PC-9 (cell line): ENCODE measurements around the gene ANKRD11. TPM values are rescaled to one million over a fixed set of nuclear protein-coding genes. Genes with fewer than 3 reads are reported as not detected.

Source experiments
- BruUV-seq: library from RNA; stranded (reverse); fragments of 400-500 nt; replicated peaks from 2 replicates; lab custom pipeline; 2021; lab: Mats Ljungman, UMichigan
- CTCF ChIA-PET: fragments of 300-600 bp; sonication (Branson Sonifier 250); formaldehyde crosslinking; loops from one replicate; lab custom pipeline; 2022; ENCODE audit warnings: antibody characterized with exemption; lab: Charles Lee
- POLR2A ChIA-PET: fragments of 300-600 bp; sonication (Branson Sonifier 250); formaldehyde crosslinking; loops from one replicate; lab custom pipeline; 2022; ENCODE audit warnings: antibody characterized with exemption; ENCODE audit not compliant: unreplicated experiment; lab: Charles Lee
- DNase-seq, 2 experiments: peaks; one replicate each; pipeline versions ENCODE4 v3.0.0 to v3.0.0-alpha.2; 2015 to 2022; ENCODE audit warnings: mixed read lengths in 1 of 2
- H2AFZ ChIP-seq: fragments of 200-600 bp; sonication (generic); 2 replicates; pipeline ENCODE4 v1.8.1; 2017; ENCODE audit warnings: antibody characterized with exemption
- H3F3A ChIP-seq: fragments of 200-600 bp; sonication (generic); 2 replicates; pipeline ENCODE4 v1.8.1; 2017; ENCODE audit warnings: antibody characterized with exemption, mild to moderate bottlenecking, low read depth; ENCODE audit not compliant: insufficient read depth
- H3K27ac ChIP-seq: fragments of 200-600 bp; sonication (generic); 2 replicates; pipeline ENCODE4 v1.6.1; 2016; ENCODE audit warnings: mixed run types
- H3K27me3 ChIP-seq: fragments of 200-600 bp; sonication (generic); 2 replicates; pipeline ENCODE4 v1.6.1; 2016; ENCODE audit warnings: low read depth, mixed run types; ENCODE audit not compliant: insufficient read depth
- H3K36me3 ChIP-seq: fragments of 200-600 bp; sonication (generic); 2 replicates; pipeline ENCODE4 v1.6.1; 2016; ENCODE audit warnings: low read depth, mixed run types
- H3K4me1 ChIP-seq: fragments of 200-600 bp; sonication (generic); replicated peaks from 2 replicates; pipeline ENCODE4 v1.6.1; 2016; ENCODE audit warnings: mixed run types; ENCODE audit not compliant: insufficient read depth
- H3K4me2 ChIP-seq: fragments of 200-600 bp; sonication (generic); 2 replicates; pipeline ENCODE4 v1.6.1; 2017; ENCODE audit warnings: mixed run types
- H3K4me3 ChIP-seq: fragments of 200-600 bp; sonication (generic); 2 replicates; pipeline ENCODE4 v1.6.1; 2016; ENCODE audit warnings: mixed run types
- H3K79me2 ChIP-seq: fragments of 200-600 bp; sonication (generic); 2 replicates; pipeline ENCODE4 v1.6.1; 2017; ENCODE audit warnings: low read depth, mixed run types
- H3K9me2 ChIP-seq: fragments of 200-600 bp; sonication (generic); 2 replicates; pipeline ENCODE4 v1.8.1; 2017; ENCODE audit warnings: mild to moderate bottlenecking; ENCODE audit not compliant: insufficient read depth
- H3K9me3 ChIP-seq: fragments of 200-600 bp; sonication (generic); 2 replicates; pipeline ENCODE4 v1.8.1; 2016; ENCODE audit warnings: low read depth; ENCODE audit not compliant: insufficient read depth
- H4K20me1 ChIP-seq: fragments of 200-600 bp; sonication (generic); 2 replicates; pipeline ENCODE4 v1.8.1; 2017; ENCODE audit not compliant: insufficient read depth
- EZH2 ChIP-seq: fragments of 200-600 bp; sonication (generic); IDR thresholded peaks from 2 replicates; pipeline ENCODE4 v1.8.0; 2017; ENCODE audit warnings: antibody characterized with exemption, low read depth
- intact Hi-C: fragments of 100-400 bp; cut with micrococcal nuclease; formaldehyde crosslinking; loops from one replicate; pipeline ENCODE4 v1.10.0; 2022; ENCODE audit not compliant: unreplicated experiment
- total RNA-seq: library from RNA; stranded (reverse); gene quantifications from 2 replicates; pipeline ENCODE4 v1.2.3, GENCODE V29; 2021
- TF ChIP-seq, protein P1 (sequence below): fragments of 200-600 bp; sonication (generic); conservative IDR thresholded peaks from 2 replicates; pipeline ENCODE4 v1.6.1; 2017; ENCODE audit warnings: mixed run types, antibody characterized with exemption, mild to moderate bottlenecking, moderate library complexity

The ANKRD11 gene
- total RNA-seq, 1 experiment from 2014 or later: 220 TPM

DNA sequence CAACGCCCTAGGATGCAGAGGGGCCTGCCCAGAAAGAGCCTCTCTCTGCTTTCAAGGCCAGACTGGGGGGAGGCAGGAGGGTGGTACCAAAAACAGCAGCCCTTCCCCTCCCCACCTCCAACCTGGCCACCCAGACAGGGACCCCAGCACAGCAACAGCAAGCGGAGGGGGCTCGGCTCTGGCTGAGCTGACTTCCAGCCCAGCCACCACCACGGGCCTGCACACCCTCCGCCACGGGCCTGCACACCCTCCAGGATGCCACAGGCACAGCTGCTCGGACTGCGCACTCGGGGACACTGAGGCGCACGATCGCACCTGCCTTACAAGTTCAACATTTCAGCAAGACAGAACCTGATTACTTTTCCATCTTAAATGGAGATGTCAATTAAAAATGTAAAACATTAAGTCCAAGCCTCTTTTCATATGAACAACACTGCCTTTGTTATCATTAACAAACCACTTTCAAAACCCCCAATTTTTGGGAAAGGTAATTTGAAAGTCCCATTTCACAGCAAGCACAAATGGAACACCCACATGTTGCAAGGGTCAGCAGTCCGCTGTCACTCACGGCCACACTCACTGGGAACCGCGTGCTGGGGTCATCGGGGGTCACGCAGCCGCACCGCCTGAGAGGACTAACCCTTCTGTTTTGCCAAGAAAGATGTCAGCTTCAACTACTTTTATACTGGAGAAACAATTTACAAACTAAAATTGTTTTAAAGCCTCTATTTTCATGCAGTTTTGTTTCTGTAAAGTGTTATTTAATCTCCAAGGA is 76.4 kb downstream of the ANKRD11 start:
- H3K4me1 ChIP-seq: no peaks in the 10 kb centered on the region
- H3K79me2 ChIP-seq: peaks cover 98% of the 10 kb centered on the region
- no peaks in the 10 kb centered on the region for H3K9me2 ChIP-seq
- intact Hi-C loops: no loop called here
- H3K36me3 ChIP-seq: 0 out of 2 replicates have a peak, but pooled peaks cover 19% of the 10 kb centered on the region
- no peak overlapping the region for H2AFZ ChIP-seq
- H4K20me1 ChIP-seq: peaks cover 93% of the 10 kb centered on the region
- no TSS peak for BruUV-seq
- CTCF ChIA-PET: no interaction called here
- H3K4me3 ChIP-seq: no peak overlapping the region
- no peaks in the 10 kb centered on the region for H3K9me3 ChIP-seq
- H3K27ac ChIP-seq: no peak overlapping the region
- peaks cover 63% of the 10 kb centered on the region for H3F3A ChIP-seq
- TF ChIP-seq, protein P1, sequence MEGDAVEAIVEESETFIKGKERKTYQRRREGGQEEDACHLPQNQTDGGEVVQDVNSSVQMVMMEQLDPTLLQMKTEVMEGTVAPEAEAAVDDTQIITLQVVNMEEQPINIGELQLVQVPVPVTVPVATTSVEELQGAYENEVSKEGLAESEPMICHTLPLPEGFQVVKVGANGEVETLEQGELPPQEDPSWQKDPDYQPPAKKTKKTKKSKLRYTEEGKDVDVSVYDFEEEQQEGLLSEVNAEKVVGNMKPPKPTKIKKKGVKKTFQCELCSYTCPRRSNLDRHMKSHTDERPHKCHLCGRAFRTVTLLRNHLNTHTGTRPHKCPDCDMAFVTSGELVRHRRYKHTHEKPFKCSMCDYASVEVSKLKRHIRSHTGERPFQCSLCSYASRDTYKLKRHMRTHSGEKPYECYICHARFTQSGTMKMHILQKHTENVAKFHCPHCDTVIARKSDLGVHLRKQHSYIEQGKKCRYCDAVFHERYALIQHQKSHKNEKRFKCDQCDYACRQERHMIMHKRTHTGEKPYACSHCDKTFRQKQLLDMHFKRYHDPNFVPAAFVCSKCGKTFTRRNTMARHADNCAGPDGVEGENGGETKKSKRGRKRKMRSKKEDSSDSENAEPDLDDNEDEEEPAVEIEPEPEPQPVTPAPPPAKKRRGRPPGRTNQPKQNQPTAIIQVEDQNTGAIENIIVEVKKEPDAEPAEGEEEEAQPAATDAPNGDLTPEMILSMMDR: no peak
- no peak for TF ChIP-seq EZH2
- H3K27me3 ChIP-seq: no peaks in the 10 kb centered on the region
- POLR2A ChIA-PET: no interaction called here
- DNase-seq: no peak
- H3K4me2 ChIP-seq: no peak overlapping the region

DNA sequence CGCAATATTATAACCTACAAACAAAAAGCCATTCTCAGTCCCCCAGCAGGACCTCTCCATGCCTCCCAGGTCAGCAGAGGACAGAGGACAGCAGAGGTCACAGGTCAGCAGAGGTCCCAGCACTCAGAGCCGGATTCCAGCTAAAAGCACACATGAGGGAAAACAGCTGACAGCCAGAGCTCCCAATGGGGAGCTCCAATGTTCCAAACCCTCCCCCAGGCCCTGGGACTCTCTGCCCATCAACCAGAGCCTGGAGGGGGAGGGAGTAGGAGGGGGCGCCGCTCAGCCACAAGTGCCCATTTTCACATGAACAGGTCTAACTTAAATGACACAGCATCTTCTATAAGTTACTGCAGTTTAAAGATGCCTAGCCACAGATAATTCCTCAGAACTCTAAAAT is 77.5 kb downstream of the ANKRD11 start:
- CTCF ChIA-PET: no interaction called here
- no peaks in the 10 kb centered on the region for H3K4me1 ChIP-seq
- no peak overlapping the region for H3K4me3 ChIP-seq
- no TSS peak for BruUV-seq
- POLR2A ChIA-PET: no interaction called here
- no peaks in the 10 kb centered on the region for H3K9me3 ChIP-seq
- intact Hi-C loops: no loop called here
- DNase-seq: no peak
- no peak overlapping the region for H2AFZ ChIP-seq
- H3K27ac ChIP-seq: no peak overlapping the region
- H3K9me2 ChIP-seq: no peaks in the 10 kb centered on the region
- H3K27me3 ChIP-seq: no peaks in the 10 kb centered on the region
- peaks cover 98% of the 10 kb centered on the region for H3K79me2 ChIP-seq
- TF ChIP-seq EZH2: no peak
- TF ChIP-seq, protein P1: no peak
- peaks cover 61% of the 10 kb centered on the region for H3F3A ChIP-seq
- H3K4me2 ChIP-seq: no peak overlapping the region
- 0 out of 2 replicates have a peak, but pooled peaks cover 13% of the 10 kb centered on the region for H3K36me3 ChIP-seq
- H4K20me1 ChIP-seq: peaks cover 93% of the 10 kb centered on the region

DNA sequence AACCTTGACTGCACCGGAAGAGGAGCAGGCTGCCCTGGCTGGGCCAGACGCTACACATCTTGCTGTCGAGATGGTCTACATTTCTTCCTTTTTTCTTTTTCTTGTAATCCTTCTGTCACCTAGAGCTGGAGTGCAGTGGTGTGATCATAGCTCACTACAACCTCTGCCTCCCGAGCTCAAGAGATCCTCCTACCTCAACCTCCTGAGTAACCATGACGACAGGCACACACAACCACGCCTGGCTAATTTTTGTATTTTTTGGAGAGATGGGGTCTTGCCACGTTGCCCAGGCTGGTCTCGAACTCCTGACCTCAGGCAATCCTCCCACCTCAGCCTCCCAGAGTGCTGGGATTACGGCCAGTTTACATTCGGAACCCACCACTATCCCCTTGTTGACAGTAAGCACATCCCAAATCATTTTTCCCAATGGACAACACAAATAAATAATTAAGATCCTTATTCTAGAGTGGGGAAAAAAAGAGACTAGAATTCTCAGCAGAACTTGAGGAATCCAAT is 79.0 kb downstream of the ANKRD11 start:
- H3K4me1 ChIP-seq: no peaks in the 10 kb centered on the region
- H3K27me3 ChIP-seq: no peaks in the 10 kb centered on the region
- peaks cover 98% of the 10 kb centered on the region for H3K79me2 ChIP-seq
- intact Hi-C loops: no loop called here
- no peak for DNase-seq
- TF ChIP-seq, protein P1: no peak
- TF ChIP-seq EZH2: no peak
- no peaks in the 10 kb centered on the region for H3K9me3 ChIP-seq
- peaks cover 93% of the 10 kb centered on the region for H4K20me1 ChIP-seq
- peaks cover 52% of the 10 kb centered on the region; the same call in 1 of the 2 replicates for H3F3A ChIP-seq
- CTCF ChIA-PET: no interaction called here
- H3K9me2 ChIP-seq: no peaks in the 10 kb centered on the region
- H3K27ac ChIP-seq: no peak overlapping the region
- H3K36me3 ChIP-seq: 0 out of 2 replicates have a peak, but pooled peaks cover 2% of the 10 kb centered on the region
- no peak overlapping the region for H3K4me3 ChIP-seq
- POLR2A ChIA-PET: no interaction called here
- H3K4me2 ChIP-seq: no peak overlapping the region
- no TSS peak for BruUV-seq
- H2AFZ ChIP-seq: no peak overlapping the region
